ENCODE results near the gene TYSND1.
A peak's percentile ranks its signal among the peaks of the same experiment; 100 is the strongest.
"Not testable (repeated sequence)": the region's sequence is repeated elsewhere in the genome, so short reads cannot be mapped to it uniquely, and the experiment has no call there.

Gene TYSND1

DNA sequence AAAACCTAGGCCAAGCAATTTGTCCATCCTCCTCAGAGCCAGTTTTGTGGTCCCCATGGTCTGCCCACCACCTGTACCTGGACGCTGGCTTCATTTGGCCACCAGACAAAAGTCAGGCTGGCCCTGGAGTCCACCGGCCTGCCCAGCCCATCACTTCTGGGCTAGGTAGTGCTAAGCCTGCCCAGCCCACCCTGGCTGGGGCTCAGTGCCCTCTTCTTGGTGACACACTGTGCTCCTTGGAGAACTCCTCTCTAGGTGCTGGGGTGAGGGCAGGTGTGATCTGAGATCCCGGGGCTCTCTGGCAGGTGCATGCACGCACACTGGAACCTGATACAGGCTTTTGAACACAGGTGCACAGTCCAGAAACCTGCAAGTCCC, 15.0 kb downstream of the TYSND1 start:
- DNase-seq, result no peak

DNA sequence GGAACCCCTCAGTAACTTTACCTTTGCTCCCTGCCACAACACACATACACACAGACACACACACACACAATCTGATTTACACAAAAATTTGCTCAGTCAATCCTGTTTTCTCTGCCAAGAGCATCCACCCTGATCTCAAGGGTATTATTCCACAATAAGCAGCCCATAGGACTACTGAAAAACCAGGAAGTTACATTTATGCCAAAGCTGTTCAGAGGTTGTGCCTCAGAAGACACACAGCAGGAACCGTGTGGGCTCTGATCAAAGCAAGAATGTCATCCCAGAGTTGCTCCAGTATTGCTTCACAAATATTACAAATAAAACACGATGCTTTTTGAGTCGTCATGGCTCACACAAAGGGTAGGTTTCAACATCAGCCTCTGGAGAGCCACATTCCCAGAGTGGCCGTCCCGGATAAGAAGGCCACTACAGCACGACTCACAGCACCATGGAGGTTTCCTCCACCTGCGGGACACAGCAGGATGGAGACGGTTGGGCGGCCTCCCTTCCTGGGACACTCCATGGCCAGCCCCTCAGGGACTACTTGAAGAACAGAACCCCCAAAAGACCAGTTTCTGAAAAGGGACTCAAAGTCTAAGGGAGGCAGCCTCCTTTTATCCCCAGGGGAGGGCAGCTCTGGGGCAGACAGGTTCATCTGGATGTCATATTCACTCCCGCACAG, 15.5 kb downstream of the TYSND1 start:
- DNase-seq, result no peak

DNA sequence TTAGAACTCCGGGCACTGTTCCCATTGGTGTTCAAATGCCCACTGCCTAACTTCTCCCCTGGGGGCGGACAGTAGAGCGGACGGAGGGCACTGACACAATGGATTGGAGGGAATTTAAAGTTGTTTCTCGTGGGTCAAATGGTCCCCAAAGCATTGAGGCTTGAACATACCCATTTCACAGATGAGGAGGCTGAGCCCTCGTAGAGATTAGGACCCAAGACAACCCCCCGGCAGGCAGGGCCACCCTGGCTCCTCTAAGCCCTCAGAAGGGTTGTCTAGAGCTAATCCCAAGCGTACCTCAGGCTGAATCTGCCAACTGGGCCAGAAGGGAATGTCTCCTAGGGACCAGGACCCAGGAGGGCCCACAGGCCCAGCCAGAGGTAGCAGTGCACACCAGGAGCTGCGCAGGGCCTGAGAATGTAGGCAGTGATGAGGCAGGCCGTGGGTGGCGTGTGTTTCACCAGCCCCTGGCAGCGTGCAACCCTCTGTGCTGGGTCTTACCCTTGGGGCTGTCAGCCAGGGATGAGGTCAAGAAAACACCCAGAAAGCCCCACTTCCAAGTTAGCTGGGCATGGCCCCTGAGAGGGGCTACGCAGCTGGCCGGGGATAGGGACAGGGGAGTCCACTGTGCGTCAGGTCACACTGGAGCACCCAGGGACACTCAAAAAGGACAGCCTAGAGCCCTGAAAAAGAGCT, 19.7 kb downstream of the TYSND1 start:
- no peak for DNase-seq

DNA sequence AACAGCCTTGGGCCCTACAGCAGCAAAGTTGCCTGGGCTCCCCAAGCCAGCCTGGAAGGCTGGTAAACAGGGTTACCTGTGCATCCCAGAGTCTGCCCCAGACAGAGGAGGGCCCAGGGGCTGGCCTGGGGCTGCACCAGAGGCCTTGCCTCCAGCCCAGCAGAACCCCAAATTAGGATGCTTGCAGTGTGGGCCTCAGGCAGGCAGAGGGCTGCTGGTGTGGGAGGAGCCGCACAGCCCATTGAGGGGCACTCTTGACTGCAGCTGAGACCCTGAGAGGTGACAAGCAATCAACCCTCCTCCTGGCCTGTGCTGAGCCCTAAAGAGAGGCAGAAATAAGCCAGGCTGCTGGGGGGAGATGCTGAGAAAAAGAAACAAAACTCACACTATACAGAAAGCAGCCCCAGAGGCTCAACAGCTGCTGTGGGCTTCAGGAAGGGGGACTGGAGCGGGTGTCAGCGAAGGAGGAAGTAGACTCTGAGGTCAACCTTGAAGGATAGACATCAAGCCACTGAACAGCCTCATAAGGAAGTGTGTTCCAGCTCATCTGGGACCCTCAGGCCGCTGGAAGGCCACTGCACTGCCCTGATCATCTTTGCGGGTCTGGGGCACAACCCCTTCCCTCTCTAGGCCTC, 20.5 kb downstream of the TYSND1 start:
- DNase-seq, result no peak

DNA sequence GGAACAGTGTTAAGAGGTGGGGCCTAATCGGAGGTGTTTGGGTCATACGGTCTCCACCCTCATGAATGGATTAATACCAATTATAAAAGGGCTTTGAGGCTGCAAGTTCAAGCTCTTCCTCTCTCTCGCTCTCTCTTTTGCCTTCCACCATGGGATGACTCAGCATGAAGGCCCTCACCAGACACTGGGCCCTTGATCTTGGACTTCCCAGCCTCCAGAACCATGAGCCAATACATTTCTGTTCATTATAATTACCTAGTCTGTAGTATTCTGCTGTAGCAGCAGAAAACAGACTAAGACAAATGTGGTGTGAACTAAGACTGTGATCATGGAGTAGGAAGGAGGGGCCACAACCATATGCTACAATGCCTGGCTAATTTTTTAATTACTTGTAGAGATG, 21.6 kb downstream of the TYSND1 start:
- no peak for DNase-seq

DNA sequence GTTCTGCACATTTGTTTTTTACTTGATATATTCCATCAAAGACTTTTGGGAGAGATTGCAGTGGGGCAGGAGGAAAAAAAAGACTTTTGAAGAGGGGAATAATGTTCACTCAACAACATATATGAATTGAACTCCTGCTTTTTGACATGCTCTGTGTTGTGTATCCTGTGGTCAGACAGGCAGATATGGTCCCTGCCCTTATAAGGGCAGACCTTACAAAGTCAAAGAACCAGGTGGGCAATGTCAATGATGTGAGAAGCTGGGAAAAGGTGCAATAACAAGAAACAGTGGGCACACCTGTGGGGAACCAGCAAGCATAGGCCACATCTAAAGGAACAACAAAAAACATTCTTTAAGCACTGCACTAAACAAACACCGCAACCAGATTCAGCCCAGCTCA, 22.1 kb downstream of the TYSND1 start:
- no peak for DNase-seq

DNA sequence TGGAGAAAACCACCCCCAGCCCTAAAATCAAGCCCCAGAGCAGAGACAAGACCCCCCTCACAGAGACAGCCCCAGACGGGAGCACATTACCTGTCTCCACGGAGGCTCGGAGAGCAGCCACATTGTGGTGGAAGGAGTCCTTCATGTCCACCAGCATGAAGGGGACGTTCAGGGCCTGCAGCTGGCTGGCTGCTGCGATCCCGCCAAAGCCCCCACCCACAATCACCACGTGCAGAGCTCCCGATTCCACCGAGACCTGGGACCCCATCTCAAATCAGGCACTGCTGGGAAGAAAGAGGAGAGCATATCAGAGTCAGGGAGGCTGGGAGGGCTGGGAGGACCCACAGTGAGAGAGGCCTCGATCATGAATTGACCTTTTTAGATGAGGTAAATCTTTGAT, 22.7 kb downstream of the TYSND1 start:
- no peak for DNase-seq

DNA sequence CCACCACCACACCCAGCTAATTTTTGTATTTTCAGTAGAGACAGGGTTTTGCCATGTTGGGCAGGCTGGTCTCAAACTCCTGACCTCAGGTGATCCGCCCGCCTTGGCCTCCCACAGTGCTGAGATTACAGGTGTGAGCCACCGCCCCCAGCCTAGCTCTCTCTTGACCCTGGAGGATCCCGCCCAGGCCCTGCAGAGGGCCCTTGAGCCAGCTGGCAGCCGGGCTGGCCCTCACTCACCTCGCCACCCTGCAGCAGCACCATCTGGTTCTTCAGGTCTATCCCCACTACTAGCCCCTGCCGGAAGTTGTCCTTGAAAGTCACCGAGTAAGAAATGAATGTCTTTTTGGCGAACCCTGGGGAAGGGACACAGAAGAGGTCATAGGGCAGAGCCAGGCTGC, 23.3 kb downstream of the TYSND1 start:
- DNase-seq, result not testable (repeated sequence)

DNA sequence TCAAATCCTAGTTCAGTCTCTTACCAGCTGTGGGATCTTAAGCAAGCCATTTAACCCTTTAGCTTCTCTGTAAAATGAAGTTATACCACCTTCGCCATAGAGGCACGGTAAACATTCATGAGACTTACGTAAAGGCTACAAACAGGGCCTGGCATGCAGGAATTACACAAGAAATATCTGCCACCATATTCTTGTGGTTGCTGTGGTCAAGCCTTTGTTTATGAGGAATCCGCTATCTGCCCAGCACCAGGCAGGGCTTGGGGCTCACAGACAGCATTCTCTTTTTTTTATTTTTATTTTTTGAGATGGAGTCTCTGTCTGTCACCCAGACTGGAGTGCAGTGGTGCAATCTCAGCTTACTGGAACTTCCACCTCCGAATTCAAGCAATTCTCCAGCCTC, 23.8 kb downstream of the TYSND1 start:
- DNase-seq, result no peak

DNA sequence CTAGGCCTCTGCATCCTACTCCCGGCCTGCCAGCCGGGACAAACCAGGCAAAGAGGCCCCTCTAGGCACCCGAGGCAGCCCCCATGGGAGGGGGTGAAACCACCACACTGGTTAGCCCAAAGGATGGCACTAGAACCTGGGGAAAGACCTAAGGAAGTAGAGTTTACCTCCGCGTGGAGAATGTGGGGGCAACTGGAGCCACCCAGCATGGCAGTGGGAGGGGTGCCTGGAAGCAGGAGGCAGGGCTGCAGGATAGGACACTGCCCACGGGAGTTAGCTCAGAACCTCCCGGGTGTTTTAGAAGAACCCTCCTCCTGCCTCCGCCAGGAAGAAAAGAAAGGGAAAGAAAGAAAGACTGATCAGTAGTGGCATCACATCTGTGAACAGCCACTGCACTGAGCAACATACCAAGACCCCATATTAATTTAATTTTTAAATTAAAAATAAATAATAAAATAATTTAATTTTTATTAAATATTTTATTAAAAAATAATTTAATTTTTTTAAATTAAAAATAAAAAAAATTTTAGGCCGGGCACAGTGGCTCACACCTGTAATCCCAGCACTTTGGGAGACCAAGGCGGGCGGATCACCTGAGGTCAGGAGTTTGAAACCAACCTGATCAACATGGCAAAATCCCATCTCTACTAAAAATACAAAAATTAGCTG, 25.1 kb downstream of the TYSND1 start:
- no peak for DNase-seq

DNA sequence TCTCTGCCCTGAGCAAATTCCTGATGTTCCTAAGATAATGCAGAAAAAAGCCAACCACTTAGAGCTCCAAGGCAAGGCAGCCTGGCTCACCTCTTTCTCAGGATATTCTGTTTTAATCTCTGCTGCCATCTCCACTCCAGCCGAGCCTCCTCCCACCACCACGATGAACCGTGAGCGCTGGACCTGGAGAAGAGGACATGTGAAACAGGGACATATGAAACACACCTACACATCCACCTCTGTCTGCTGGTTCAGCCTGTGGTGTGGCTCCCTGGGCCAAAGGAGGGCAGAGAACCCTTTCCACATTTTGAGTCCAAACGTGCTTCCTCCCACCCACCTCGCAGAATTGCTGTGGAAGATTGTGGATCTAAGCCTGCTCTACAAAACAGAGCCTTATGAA, 26.1 kb downstream of the TYSND1 start:
- DNase-seq, result no peak

DNA sequence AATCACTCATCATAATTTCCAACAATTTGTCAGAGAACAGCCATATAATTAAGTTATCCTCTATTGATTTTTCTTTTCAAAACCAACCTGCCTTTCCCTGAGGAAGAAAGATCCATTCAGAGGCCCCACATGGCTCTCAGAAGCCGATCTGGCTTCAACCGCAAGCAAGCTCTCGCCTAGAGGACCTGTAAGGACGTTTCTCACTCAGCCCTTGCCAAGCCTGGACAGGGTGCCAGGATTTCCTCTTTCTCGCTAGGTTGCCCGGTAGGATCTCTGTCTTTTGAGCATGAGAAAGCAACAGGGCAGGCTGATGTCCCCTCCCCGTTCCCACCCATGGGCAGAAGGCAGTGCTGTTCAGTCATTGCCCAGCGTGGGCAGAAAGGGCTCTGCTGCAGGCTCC, 26.9 kb downstream of the TYSND1 start:
- DNase-seq, result no peak

DNA sequence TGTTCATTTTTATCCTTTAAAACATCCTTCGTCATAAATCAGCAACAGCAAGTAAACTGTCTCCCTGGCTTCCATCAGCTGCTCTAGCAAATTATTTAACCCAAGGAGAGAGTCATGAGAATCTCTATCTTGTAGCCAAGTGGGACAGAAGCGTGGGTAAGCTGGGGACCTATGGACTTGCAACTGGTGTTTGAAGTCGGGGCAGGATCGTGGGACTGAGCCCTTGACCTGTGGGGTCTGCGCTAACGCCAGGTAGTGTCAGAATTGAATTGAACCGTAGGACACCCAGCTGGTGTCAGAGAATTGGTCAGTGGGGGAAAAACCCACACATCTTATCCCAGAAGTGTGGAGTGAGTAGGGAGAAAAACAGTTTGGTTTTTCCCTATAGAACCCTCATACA, 27.3 kb downstream of the TYSND1 start:
- no peak for DNase-seq

DNA sequence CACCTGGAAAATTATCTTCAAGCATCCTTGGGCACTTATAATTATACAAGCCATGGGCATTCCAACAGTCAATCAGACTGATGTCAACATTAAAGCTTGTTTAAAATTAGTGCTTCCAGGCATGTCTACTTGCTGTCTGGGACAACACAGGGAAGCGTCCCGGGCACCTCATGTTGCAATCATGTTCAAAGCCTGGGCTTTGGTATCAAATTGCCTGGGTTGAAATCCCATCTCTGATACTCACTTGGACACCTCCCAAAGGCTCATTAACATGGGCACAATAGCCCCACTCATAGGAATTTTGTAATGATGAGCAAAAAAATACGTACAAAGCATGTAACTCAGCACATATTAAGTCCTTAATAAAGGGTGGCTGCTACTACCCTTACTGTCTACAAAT, 28.3 kb downstream of the TYSND1 start:
- DNase-seq, result no peak

DNA sequence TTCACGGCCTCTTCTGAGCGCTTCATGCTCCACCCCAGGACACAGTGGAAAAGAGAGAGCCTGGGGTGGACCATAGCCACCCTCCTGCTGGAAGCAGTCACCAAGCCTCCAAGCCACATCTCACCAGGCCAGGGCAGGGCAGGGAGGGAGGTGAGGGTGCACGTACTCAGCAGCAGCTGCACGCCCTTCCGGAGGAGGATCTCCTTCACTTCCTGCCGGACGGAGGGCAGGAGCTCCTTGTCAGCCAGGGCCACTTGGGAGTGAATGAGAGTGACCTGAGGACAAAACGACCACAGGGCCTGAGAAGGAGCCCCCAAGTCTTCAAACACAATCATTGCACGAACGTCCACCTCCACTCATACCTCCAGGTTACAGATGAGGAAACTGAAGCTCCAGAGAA, 28.9 kb downstream of the TYSND1 start:
- DNase-seq, result no peak

DNA sequence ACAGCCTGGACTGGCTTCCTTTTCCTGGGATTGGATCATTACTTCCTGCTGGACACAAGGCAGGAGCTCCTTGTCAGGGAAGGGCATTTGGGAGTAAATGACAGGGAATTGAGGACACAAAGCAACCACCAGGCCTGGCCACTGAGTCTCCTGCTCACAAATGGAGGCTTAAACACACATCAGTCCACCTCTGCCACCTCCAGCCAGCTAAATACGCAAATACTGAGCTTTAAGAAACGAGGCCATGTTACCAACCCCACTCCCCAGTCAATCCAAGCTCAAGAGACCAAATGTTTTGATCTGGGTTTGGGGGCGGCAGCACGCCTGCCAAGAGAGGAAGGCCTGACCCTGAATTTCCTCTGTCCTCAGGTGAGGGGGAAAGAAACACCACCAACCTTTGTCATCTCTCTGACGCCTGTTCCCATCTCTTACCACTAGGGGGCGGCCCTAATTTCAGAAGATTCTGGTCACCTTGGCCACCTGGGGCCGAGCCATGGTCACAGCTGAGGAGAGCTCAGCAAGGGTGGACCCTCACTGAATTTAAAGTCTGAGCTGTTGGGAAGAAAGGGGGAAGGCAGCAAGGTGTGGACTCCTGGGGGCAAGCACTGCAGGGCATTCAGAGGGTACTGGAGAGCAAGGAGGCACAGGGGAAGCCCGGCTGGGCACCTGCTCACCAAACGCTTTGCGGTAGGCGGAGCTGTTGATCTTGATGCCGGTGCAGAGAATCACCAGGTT, 30.4 kb downstream of the TYSND1 start:
- peak; percentile 51 for DNase-seq

DNA sequence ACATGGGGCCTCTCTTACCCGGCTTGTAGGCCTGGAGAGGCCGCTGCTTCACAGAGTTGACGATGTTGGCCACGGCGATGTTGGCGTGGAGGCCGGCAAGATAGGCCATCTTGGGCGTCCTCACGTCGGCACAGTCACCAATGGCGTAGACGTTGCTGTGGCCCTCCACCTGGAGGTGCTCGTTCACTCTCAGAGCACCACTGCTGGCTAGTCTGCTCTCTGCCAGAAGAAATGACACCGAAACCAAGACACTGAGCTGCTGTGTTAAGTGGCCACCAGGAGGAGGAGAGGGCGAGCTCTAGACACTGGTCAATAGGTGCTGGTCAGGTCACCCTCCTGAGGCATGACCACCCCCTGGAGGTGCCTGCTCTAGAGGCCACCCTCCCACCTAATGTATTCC, 31.6 kb downstream of the TYSND1 start:
- DNase-seq, result no peak

DNA sequence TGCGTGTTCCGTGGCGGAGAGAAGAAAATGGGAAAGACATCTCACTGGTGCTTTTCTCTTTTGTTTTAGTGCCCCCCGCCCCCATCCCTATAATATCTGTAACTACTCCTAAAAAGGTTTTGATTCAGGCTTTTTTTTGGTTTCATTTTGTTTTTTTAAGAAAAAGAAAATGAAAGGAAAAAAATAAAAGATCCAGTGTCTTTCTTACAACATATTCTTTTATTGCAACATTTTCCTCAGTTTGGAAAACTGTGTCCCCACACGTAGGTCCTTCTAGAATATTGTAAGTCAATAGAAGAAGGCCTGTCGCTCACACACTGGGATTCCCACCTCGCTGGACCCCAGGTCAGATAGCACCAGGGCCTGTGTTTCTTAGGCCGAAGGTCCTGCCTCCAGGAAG, 34.4 kb downstream of the TYSND1 start:
- no peak for DNase-seq

DNA sequence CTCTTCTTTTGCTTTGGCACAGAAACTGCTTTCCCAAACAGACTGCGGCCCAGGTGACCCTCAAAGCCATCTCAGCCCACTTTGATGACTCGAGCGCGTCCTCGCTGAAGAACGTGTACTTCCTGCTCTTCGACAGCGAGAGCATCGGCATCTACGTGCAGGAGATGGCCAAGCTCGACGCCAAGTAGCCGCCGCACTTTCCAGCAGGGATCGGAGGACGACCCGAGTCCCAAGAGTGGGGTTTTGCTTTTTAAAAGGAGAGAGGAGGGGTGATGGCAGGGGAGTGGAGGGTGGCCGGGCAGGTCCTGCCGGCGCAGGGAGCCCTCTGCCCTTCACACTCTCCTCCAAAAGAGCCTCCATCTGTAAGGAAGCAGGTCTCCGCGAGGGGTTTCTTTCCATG, 35.0 kb downstream of the TYSND1 start:
- no peak for DNase-seq

DNA sequence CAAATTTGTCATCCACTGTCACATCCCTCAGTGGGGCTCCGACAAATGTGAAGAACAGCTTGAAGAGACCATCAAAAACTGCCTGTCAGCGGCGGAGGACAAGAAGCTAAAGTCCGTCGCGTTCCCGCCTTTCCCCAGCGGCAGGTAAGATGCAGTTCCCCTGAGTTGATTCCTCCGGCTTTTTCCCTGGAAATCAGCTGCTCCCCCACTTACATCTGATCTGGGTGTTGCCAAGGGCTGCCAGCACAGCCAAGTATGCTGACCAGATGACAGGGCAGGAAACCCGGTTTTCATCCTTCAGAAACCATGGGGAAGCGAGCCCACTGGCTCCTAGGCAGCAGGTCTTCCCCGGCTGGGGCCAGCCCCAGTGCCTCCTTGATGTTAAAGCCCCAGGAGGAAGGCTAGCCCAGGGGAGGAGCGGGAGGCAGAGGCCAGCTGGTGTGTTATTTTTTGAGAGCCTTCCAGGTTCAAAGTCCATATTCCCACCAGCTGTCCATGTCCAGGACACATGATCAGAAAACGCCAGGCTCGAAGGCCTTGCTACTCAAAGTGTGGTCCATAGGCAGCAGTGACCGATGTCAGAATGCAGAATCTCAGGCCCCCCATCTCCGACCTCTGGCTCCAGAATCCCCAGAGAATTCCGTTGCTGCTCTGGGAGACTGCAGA, 37.3 kb downstream of the TYSND1 start:
- no peak for DNase-seq

DNA sequence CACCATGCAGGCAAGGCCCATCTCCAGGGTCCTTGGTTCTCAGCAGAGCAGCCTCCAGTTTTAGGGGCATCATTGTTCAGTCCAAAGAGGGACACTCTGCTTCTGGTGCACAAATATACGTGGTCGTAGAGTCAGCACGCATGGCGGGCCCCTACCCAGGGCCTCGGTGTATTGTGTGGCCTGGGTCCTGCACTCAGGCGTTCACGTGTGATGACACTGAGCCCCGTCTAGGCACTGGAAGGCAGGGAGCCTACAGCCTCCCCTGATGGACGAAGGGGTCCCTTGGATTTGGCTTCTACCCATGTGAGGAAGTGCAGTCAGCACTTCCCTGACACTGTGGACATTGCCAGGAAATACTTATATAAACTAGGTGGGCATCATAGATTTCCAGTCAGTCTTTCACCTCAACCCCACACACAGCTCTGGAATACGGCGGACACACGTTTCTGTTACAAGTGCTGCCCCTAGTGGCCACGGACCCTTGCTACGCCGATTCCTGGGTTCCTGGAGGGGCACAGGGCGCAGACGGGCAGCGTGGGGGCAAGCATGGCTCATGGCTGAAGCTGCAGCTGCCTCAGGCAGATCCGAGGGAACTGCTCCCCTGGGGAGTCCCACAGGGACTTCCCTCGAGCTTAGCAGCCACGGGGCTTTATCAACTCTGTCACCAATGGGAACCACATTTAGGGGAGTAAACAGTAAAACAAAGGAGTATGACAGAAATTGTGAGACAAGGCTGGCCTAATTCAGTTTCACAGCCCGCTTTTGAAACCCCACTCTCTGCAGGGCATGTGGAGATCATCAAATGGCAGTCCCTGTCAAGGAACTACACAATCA, 39.3 kb downstream of the TYSND1 start:
- DNase-seq, result peak; percentile 48

DNA sequence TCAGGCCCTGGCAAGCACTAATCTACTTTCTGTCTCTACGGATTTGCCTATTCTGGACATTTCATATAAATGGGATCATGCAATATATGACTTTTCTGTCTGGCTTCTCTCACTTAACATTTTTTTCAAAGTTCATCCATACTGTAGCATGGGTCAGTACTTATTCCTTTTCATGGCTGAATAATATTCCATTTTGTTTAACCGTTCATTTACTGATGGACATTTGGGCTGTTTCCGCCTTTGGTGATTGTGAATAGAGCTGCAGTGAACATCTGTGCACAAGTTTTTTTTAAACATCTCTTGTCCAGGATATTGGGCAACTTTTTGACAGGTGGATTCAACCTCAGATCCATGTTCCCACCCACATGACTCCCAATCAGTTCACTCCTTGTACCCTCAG, 44.8 kb downstream of the TYSND1 start:
- DNase-seq, result no peak

Data from RPMI8226 (cell line).